Stimulated activated naive B cell treated with anti-CD40 and anti-IgM and Interleukin-4, amounts not matched to agents 10 μg/mL and 1 μg/mL and 100 μg/mL, for 72 hours (primary cell): ENCODE results near the gene NPW.

Experiments used
- ATAC-seq, 2 donors: fragments of 150-1000 bp; cut with Tn5 transposase; replicated peaks; 2 replicates each; pipeline ENCODE4 v1.10.0; 2021; ENCODE audit warnings: moderate library complexity in 1 of 2
- DNase-seq: peaks from one replicate; pipeline ENCODE4 v3.0.0; 2021
- H3K27ac Mint-ChIP-seq: one replicate; pipeline ENCODE4 v1.8.0; 2022; ENCODE audit warnings: mild to moderate bottlenecking, mixed read lengths
- H3K27me3 Mint-ChIP-seq, 2 donors: one replicate each; pipeline ENCODE4 v1.8.0; 2022; ENCODE audit warnings: mixed read lengths in 2 of 2
- H3K36me3 Mint-ChIP-seq, 2 donors: one replicate each; pipeline ENCODE4 v1.8.0; 2022; ENCODE audit warnings: mixed read lengths in 2 of 2, mild to moderate bottlenecking in 1 of 2
- H3K4me1 Mint-ChIP-seq, 2 donors: one replicate each; pipeline ENCODE4 v1.8.0; 2022; ENCODE audit warnings: mixed read lengths in 2 of 2, mild to moderate bottlenecking in 1 of 2
- H3K4me3 Mint-ChIP-seq, 2 donors: one replicate each; pipeline ENCODE4 v1.8.0; 2022; ENCODE audit warnings: mild to moderate bottlenecking in 2 of 2, mixed read lengths in 2 of 2, moderate library complexity in 1 of 2
- H3K9me3 Mint-ChIP-seq, 2 donors: one replicate each; pipeline ENCODE4 v1.8.0; 2022; ENCODE audit warnings: mixed read lengths in 2 of 2, mild to moderate bottlenecking in 1 of 2

Gene NPW

GRCh38 chr16:1980030-1980769 is 39.4 kb upstream of the NPW start:
- Mint-ChIP-seq H3K4me1 (peaks cover 30 to 53% of the 10 kb centered on the region in 2 donors), H3K9me3 (no peaks in the 10 kb centered on the region), H3K27me3 (peaks cover 35 to 41% of the 10 kb centered on the region in 2 donors), H3K4me3 (no peak overlapping the region), H3K36me3 (peaks cover 30 to 35% of the 10 kb centered on the region in 2 donors), H3K27ac (no peak overlapping the region)
- ATAC-seq, result no peak
- DNase-seq, result no peak

GRCh38 chr16:1980770-1981087 is 38.9 kb upstream of the NPW start:
- peaks cover 29 to 34% of the 10 kb centered on the region in 2 donors for H3K36me3 Mint-ChIP-seq
- ATAC-seq, result no peak
- peaks cover 35 to 41% of the 10 kb centered on the region in 2 donors for H3K27me3 Mint-ChIP-seq
- H3K27ac Mint-ChIP-seq, result no peak overlapping the region
- peaks cover 35 to 58% of the 10 kb centered on the region in 2 donors for H3K4me1 Mint-ChIP-seq
- no peak overlapping the region for H3K4me3 Mint-ChIP-seq
- no peaks in the 10 kb centered on the region for H3K9me3 Mint-ChIP-seq
- no peak for DNase-seq

DNA sequence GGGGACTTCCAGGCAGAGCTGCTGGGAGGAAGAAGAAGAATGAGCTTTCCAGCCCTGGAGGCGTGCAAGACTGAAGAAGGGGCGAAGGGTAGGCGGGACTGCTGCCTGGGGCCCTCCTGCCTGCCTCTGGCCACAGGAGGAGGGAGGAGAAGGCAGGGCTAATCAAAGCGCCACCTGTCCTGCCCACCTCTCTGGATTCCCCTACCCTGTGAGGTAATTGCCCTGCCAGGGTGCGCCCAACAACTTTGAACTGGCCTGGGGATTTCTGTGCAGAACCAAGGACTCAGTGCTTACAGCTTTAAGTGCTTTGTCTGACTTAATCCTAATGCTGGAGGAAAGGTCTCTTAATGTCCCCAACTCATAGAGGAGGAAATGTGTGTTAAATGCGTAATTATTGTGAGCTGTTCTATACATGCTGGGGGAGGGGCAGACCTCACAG is 38.2 kb upstream of the NPW start, which contains the start of gene NOXO1:
Gene NOXO1 (minus strand): TSS at position 72 of the 439 bp plus-strand sequence. CDS start 290 bp downstream, outside the sequence.
- Mint-ChIP-seq H3K27ac (peak within 1 kb of the TSS; percentile 59), H3K4me1 (peaks cover 39 to 65% of the 10 kb centered on the region in 2 donors), H3K9me3 (no peaks in the 10 kb centered on the region), H3K27me3 (peaks cover 30 to 41% of the 10 kb centered on the region in 2 donors), H3K36me3 (peaks cover 25 to 34% of the 10 kb centered on the region in 2 donors), H3K4me3 (peak within 1 kb of the TSS in 1 of 2 donors; percentile 13)
- ATAC-seq, result peak in 1 of 2 donors; percentile 25
- DNase-seq, result no peak

- Mint-ChIP-seq H3K4me1 (peaks cover 44 to 66% of the 10 kb centered on the region in 2 donors), H3K9me3 (no peaks in the 10 kb centered on the region), H3K4me3 (peak overlapping the region in 1 of 2 donors; percentile 10), H3K27ac (no peak overlapping the region), H3K36me3 (peaks cover 26 to 34% of the 10 kb centered on the region in 2 donors), H3K27me3 (peaks cover 30 to 41% of the 10 kb centered on the region in 2 donors)
- ATAC-seq, result no peak
- DNase-seq, result no peak
Measured at GRCh38 chr16:1982013-1982433, 37.6 kb upstream of the NPW start.

DNA sequence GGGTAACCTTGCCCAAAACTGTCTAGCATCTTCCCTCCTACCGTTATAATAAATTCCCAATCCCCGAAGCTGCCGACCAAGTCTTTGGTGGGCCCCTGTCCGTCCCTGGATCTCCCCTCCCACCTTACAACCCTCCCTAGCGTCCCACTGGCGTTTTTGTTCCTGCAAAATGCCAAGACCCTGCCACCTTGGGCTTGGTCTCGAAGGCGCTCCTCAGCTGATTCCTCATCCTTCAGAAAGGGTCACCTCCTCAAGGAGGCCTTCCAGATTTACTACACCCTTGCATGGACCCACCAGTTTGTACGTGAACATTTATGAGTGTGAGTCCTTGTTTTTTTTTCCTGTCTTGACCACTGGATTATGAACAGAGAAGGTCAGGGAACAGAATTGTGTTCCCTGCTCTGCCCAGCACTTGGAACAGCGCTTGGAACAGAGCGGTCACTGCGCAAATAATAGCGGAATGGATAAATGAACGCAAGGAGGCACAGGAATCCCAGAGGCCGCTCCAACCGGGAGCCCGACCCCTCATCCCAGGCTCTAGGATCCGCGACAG is 36.5 kb upstream of the NPW start:
- H3K4me3 Mint-ChIP-seq, result peak overlapping the region in 1 of 2 donors; percentile 85
- H3K27ac Mint-ChIP-seq, result peak overlapping the region; percentile 37
- DNase-seq (no peak), ATAC-seq (no peak)
- peaks cover 26 to 35% of the 10 kb centered on the region in 2 donors for H3K27me3 Mint-ChIP-seq
- H3K36me3 Mint-ChIP-seq, result peaks cover 20 to 30% of the 10 kb centered on the region in 2 donors
- H3K4me1 Mint-ChIP-seq, result peaks cover 44 to 66% of the 10 kb centered on the region in 2 donors
- no peaks in the 10 kb centered on the region for H3K9me3 Mint-ChIP-seq

- DNase-seq (peak; percentile 88), ATAC-seq (peak; percentile 82 to 91)
- Mint-ChIP-seq H3K9me3 (no peaks in the 10 kb centered on the region), H3K27me3 (peaks cover 23 to 31% of the 10 kb centered on the region in 2 donors), H3K4me1 (peaks cover 46 to 66% of the 10 kb centered on the region in 2 donors), H3K36me3 (peaks cover 16 to 29% of the 10 kb centered on the region in 2 donors), H3K27ac (peak within 1 kb of the TSS; percentile 88), H3K4me3 (peak within 1 kb of the TSS; percentile 85 to 87)
Measured at GRCh38 chr16:1983544-1984346, 35.8 kb upstream of the NPW start, which contains the start of gene GFER. Gene GFER (plus strand): TSS chr16:1984193. CDS start chr16:1984219, 26 bp downstream.

GRCh38 chr16:1984347-1985225 is 35.0 kb upstream of the NPW start:
- H3K36me3 Mint-ChIP-seq, result peaks cover 12 to 25% of the 10 kb centered on the region in 2 donors
- H3K4me3 Mint-ChIP-seq, result peak overlapping the region; percentile 85 to 87
- peaks cover 47 to 70% of the 10 kb centered on the region in 2 donors for H3K4me1 Mint-ChIP-seq
- H3K27ac Mint-ChIP-seq, result peak overlapping the region; percentile 88
- no peaks in the 10 kb centered on the region for H3K9me3 Mint-ChIP-seq
- H3K27me3 Mint-ChIP-seq, result peaks cover 23 to 28% of the 10 kb centered on the region in 2 donors
- ATAC-seq, result peak; percentile 26 to 35
- DNase-seq, result no peak

DNA sequence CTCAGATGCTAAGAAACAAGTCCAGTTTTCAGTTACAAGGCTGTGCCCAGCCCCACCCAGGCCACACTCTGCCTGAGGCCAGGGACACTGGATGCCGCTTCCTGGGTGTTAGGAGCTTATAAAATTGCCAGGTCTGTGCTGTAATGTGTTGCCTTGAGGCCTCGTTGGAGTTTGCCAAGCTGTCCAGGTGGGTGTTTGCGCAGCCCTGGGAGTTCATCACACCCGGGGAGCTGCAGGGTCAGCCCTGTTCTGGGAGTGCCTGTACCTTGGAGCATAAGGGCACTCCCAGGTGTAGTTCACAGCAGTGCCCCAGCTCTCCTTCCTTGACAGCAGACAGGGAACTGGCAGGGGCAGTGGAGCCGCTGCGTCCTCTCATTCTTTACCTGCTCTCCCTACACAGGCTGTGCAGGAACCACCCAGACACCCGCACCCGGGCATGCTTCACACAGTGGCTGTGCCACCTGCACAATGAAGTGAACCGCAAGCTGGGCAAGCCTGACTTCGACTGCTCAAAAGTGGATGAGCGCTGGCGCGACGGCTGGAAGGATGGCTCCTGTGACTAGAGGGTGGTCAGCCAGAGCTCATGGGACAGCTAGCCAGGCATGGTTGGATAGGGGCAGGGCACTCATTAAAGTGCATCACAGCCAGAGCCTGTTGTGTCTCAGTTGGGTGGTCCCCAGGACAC is 34.0 kb upstream of the NPW start:
- peaks cover 21 to 22% of the 10 kb centered on the region in 2 donors for H3K27me3 Mint-ChIP-seq
- peak overlapping the region; percentile 85 to 87 for H3K4me3 Mint-ChIP-seq
- peaks cover 10 to 24% of the 10 kb centered on the region in 2 donors for H3K36me3 Mint-ChIP-seq
- DNase-seq (no peak), ATAC-seq (no peak)
- H3K4me1 Mint-ChIP-seq, result peaks cover 46 to 60% of the 10 kb centered on the region in 2 donors
- no peak overlapping the region for H3K27ac Mint-ChIP-seq
- no peaks in the 10 kb centered on the region for H3K9me3 Mint-ChIP-seq

DNA sequence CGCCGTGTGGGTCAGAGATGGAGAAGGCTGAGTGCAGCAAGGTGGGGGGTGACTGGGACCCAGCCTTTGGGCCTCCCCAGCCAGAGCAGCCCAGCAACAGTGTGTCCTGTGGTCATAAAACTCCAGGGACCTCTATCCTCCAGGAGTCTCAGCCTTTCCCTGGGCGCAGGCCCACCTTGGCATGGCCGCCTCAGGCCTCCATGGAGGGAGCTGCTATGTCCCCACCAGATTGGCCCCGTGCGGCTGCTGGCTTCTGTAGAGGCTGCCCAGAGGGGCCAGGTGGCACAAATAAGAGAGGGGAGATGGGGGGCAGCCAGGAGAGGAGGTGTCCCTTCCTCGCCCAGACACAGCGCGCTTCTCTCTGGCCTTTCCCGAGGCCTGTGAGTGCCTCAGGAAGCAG is 32.4 kb upstream of the NPW start:
- Mint-ChIP-seq H3K9me3 (no peaks in the 10 kb centered on the region), H3K4me3 (no peak overlapping the region), H3K4me1 (peaks cover 37 to 58% of the 10 kb centered on the region in 2 donors), H3K27me3 (peaks cover 10 to 11% of the 10 kb centered on the region in 2 donors), H3K27ac (peak overlapping the region; percentile 81), H3K36me3 (peaks cover 10 to 31% of the 10 kb centered on the region in 2 donors)
- no peak for ATAC-seq
- no peak for DNase-seq

DNA sequence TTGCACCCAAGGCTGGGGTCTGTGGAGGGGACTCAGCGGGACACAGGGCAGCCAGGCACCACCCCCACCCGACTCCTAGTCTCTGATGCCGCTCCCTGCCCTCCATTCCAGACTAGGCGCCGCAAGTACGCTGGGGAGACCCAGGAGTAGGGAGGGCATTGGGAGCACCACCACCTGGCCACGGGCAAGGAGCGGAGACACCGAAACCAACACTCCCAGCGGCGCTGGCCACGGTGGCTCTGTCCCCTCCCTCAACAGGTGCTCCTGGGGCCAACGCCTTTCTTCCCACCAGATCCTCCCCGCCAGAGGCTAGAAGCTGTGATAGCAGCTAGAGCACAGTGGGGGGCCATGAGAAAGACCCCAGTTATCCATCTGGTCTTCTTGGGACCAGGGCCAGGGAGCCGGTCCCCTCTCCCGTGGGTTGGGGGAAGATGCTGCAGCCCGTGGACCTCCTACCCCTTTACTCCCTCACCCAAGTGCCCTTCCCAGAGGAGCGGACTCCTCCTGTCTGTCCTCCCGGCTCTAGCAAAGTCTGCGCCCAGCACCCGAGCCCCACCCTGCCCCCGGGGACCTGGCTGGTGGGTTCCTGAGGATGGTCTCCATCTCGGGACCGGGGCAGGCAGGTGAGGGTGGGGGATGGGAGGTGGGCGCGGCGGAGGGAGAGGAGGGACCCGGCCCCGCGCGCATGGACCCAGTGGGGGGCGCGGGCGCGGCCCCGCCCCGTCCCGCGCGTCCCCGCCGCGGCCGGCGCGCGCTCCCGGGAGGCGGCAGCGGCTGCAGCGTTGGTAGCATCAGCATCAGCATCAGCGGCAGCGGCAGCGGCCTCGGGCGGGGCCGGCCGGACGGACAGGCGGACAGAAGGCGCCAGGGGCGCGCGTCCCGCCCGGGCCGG is 30.1 kb upstream of the NPW start, which contains the start of gene SYNGR3:
Gene SYNGR3 (plus strand): TSS at position 762 of the 892 bp plus-strand sequence. CDS start 133 bp downstream, outside the sequence.
- peaks cover 39 to 53% of the 10 kb centered on the region in 2 donors for H3K4me1 Mint-ChIP-seq
- ATAC-seq (no peak), DNase-seq (no peak)
- H3K36me3 Mint-ChIP-seq, result peaks cover 18 to 43% of the 10 kb centered on the region in 2 donors
- H3K27ac Mint-ChIP-seq, result peak within 1 kb of the TSS; percentile 98
- H3K9me3 Mint-ChIP-seq, result no peaks in the 10 kb centered on the region
- no peaks in the 10 kb centered on the region for H3K27me3 Mint-ChIP-seq
- H3K4me3 Mint-ChIP-seq, result peak within 1 kb of the TSS; percentile 88 to 95

DNA sequence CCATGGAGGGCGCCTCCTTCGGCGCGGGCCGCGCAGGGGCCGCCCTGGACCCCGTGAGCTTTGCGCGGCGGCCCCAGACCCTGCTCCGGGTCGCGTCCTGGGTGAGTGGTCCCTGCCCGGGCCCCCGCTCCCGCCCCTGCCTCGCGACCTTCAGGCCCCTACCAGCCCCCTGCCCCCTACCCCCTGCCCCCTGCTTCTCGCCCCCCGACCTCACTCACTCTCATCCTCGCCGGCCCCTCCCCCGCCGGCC is 29.6 kb upstream of the NPW start:
- no peaks in the 10 kb centered on the region for H3K27me3 Mint-ChIP-seq
- ATAC-seq (no peak), DNase-seq (no peak)
- peaks cover 18 to 43% of the 10 kb centered on the region in 2 donors for H3K36me3 Mint-ChIP-seq
- H3K9me3 Mint-ChIP-seq, result no peaks in the 10 kb centered on the region
- peaks cover 36 to 48% of the 10 kb centered on the region in 2 donors for H3K4me1 Mint-ChIP-seq
- peak overlapping the region; percentile 88 to 95 for H3K4me3 Mint-ChIP-seq
- H3K27ac Mint-ChIP-seq, result no peak overlapping the region
